ENCODE results near the gene ZEB1. TPM values are rescaled to one million over a fixed set of nuclear protein-coding genes. Genes with fewer than 3 reads are reported as not detected.
A peak's percentile ranks its signal among the peaks of the same experiment; 100 is the strongest.

ZEB1 gene
- total and polyA plus RNA-seq, 2 experiments from 2014 or later = 19.1 to 37.3 TPM

GRCh38 chr10:31520986-31521831 is 202.2 kb downstream of the ZEB1 start:
- H3K27me3 ChIP-seq = no peaks in the 10 kb centered on the region
- H3K9me3 ChIP-seq (ENCODE audit: low read depth) = no peaks in the 10 kb centered on the region
- TF ChIP-seq, protein P1, sequence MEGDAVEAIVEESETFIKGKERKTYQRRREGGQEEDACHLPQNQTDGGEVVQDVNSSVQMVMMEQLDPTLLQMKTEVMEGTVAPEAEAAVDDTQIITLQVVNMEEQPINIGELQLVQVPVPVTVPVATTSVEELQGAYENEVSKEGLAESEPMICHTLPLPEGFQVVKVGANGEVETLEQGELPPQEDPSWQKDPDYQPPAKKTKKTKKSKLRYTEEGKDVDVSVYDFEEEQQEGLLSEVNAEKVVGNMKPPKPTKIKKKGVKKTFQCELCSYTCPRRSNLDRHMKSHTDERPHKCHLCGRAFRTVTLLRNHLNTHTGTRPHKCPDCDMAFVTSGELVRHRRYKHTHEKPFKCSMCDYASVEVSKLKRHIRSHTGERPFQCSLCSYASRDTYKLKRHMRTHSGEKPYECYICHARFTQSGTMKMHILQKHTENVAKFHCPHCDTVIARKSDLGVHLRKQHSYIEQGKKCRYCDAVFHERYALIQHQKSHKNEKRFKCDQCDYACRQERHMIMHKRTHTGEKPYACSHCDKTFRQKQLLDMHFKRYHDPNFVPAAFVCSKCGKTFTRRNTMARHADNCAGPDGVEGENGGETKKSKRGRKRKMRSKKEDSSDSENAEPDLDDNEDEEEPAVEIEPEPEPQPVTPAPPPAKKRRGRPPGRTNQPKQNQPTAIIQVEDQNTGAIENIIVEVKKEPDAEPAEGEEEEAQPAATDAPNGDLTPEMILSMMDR (IDR thresholded peaks at IDR 0.05; ENCODE audit: low read depth, low read length) = no peak
- no peak for DNase-seq (ENCODE audit: low read depth in 1 of 2, low spot score in 1 of 2)
- no peak overlapping the region for H3K4me3 ChIP-seq
- H3K4me1 ChIP-seq (ENCODE audit: low read depth) = no peaks in the 10 kb centered on the region
- H3K36me3 ChIP-seq = peaks cover 25% of the 10 kb centered on the region
- no peak overlapping the region for H3K27ac ChIP-seq

DNA sequence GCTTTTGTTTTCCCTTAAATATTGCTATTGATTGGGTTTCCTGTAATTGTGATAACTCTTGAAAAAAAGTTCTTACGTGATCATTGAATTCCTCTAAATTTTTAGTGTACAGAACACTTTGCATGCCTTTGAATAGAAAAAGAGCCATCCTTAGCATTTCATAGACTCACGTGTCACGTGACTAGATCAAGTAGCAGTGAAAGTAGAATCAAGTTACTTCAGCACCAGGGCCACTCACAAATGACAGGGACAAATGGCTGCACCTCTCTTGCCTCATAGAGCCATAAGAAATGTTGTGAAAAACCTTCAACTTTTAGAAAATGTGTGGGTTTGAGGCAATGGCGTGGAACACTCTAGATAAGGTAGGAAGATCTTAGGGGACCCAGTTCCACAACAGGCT is 203.8 kb downstream of the ZEB1 start:
- H3K27ac ChIP-seq = no peak overlapping the region
- TF ChIP-seq, protein P1 (IDR thresholded peaks at IDR 0.05; ENCODE audit: low read depth, low read length) = no peak
- no peaks in the 10 kb centered on the region for H3K4me1 ChIP-seq (ENCODE audit: low read depth)
- peaks cover 36% of the 10 kb centered on the region for H3K36me3 ChIP-seq
- H3K4me3 ChIP-seq = no peak overlapping the region
- peak in 1 of 2 donors; percentile 4 for DNase-seq (ENCODE audit: low read depth in 1 of 2, low spot score in 1 of 2)
- H3K9me3 ChIP-seq (ENCODE audit: low read depth) = no peaks in the 10 kb centered on the region
- no peaks in the 10 kb centered on the region for H3K27me3 ChIP-seq

GRCh38 chr10:31524460-31524859 is 205.4 kb downstream of the ZEB1 start:
- Histone ChIP-seq H3K9me3 (ENCODE audit: low read depth) (no peaks in the 10 kb centered on the region), H3K4me3 (no peak overlapping the region), H3K4me1 (ENCODE audit: low read depth) (no peaks in the 10 kb centered on the region), H3K27ac (no peak overlapping the region), H3K27me3 (no peaks in the 10 kb centered on the region), H3K36me3 (peaks cover 36% of the 10 kb centered on the region)
- DNase-seq (ENCODE audit: low read depth in 1 of 2, low spot score in 1 of 2) = no peak
- TF ChIP-seq, protein P1 (IDR thresholded peaks at IDR 0.05; ENCODE audit: low read depth, low read length) = no peak

DNA sequence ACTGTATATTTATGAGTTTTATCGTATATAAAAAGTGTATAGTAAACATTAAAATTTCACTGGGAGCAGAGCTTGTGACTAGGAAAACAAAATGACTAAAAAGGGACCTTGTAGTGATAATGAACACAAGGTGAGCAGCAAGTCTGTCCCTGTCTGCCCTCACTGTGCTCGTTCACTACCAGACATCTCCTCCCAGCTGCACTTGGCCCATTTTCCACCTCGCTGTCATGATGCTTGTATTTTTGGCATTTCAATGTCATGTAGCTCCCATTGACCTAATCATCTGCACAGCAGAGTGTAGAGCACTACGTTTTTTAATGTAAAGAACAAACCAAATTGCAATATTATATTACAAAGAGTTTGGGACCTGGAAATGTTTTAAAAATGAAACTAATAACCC is 207.2 kb downstream of the ZEB1 start:
- Histone ChIP-seq H3K36me3 (peaks cover 30% of the 10 kb centered on the region), H3K4me3 (no peak overlapping the region), H3K27ac (no peak overlapping the region), H3K27me3 (no peaks in the 10 kb centered on the region), H3K9me3 (ENCODE audit: low read depth) (no peaks in the 10 kb centered on the region), H3K4me1 (ENCODE audit: low read depth) (no peaks in the 10 kb centered on the region)
- TF ChIP-seq, protein P1 (IDR thresholded peaks at IDR 0.05; ENCODE audit: low read depth, low read length) = no peak
- no peak for DNase-seq (ENCODE audit: low read depth in 1 of 2, low spot score in 1 of 2)

DNA sequence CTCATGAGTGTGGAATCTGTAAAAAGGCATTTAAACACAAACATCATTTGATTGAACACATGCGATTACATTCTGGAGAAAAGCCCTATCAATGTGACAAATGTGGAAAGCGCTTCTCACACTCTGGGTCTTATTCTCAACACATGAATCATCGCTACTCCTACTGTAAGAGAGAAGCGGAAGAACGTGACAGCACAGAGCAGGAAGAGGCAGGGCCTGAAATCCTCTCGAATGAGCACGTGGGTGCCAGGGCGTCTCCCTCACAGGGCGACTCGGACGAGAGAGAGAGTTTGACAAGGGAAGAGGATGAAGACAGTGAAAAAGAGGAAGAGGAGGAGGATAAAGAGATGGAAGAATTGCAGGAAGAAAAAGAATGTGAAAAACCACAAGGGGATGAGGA is 207.7 kb downstream of the ZEB1 start:
- H3K4me1 ChIP-seq (ENCODE audit: low read depth) = no peaks in the 10 kb centered on the region
- H3K27ac ChIP-seq = no peak overlapping the region
- TF ChIP-seq, protein P1 (IDR thresholded peaks at IDR 0.05; ENCODE audit: low read depth, low read length) = no peak
- no peak overlapping the region for H3K4me3 ChIP-seq
- no peaks in the 10 kb centered on the region for H3K27me3 ChIP-seq
- DNase-seq (ENCODE audit: low read depth in 1 of 2, low spot score in 1 of 2) = peak in 1 of 2 donors; percentile 34
- H3K36me3 ChIP-seq = peaks cover 28% of the 10 kb centered on the region
- H3K9me3 ChIP-seq (ENCODE audit: low read depth) = no peaks in the 10 kb centered on the region
